ENCODE results near the gene CENPX.

DNA sequence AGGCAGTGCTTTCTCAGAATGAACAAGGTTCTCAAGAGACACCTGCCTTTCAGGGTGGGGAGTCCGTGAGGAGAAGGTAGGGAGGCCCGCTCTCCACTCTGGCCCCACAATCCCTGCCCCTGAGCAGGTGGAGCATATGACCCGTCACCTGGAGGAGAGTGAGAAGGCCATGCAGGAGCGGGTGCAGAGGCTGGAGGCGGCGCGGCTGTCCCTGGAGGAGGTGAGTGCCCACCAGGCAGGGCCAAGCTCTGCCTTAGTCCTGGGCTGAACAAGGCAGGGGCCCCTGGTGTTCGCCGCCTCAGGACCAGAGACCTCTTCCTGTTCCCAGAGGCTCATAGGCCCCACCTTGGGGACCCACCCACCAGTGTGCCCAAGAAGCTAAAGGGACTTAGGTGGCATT, 6.3 kb upstream of the CENPX start:
- TF ChIP-seq POLR2A (IDR thresholded peaks at IDR 0.05) = no peak
- TF ChIP-seq, protein P1, sequence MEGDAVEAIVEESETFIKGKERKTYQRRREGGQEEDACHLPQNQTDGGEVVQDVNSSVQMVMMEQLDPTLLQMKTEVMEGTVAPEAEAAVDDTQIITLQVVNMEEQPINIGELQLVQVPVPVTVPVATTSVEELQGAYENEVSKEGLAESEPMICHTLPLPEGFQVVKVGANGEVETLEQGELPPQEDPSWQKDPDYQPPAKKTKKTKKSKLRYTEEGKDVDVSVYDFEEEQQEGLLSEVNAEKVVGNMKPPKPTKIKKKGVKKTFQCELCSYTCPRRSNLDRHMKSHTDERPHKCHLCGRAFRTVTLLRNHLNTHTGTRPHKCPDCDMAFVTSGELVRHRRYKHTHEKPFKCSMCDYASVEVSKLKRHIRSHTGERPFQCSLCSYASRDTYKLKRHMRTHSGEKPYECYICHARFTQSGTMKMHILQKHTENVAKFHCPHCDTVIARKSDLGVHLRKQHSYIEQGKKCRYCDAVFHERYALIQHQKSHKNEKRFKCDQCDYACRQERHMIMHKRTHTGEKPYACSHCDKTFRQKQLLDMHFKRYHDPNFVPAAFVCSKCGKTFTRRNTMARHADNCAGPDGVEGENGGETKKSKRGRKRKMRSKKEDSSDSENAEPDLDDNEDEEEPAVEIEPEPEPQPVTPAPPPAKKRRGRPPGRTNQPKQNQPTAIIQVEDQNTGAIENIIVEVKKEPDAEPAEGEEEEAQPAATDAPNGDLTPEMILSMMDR (IDR thresholded peaks at IDR 0.05) = no peak

All from esophagus squamous epithelium (tissue), 4 donors.